Esophagus mucosa (tissue), 1 donor: Measurements from ENCODE around the gene CCDC141. TPM values are rescaled to one million over a fixed set of nuclear protein-coding genes. Genes with fewer than 3 reads are reported as not detected.

ENCODE experiments used
- ATAC-seq: fragments of 200-7000 bp; cut with Tn5 transposase; one replicate; pipeline ENCODE4 v1.9.1; 2020
- total RNA-seq: library from RNA; stranded (reverse); gene quantifications from one replicate; pipeline ENCODE4 v1.2.4, GENCODE V29; 2023
- donor health status: DM: yes; HTN: yes; CAD: no.

The CCDC141 gene
- total RNA-seq, 1 donor from 2014 or later = 0.28 TPM

- no peak for ATAC-seq
Measured at GRCh38 chr2:178962152-178962551, 87.8 kb downstream of the CCDC141 start.

GRCh38 chr2:178954049-178954448 is 95.9 kb downstream of the CCDC141 start:
- no peak for ATAC-seq

- no peak for ATAC-seq
Measured at GRCh38 chr2:178951266-178952006, 98.5 kb downstream of the CCDC141 start.

GRCh38 chr2:178949584-178949983 is 100.4 kb downstream of the CCDC141 start:
- ATAC-seq = no peak

GRCh38 chr2:178949151-178949550 is 100.8 kb downstream of the CCDC141 start:
- ATAC-seq = no peak

- no peak for ATAC-seq
Measured at GRCh38 chr2:178947006-178947405, 102.9 kb downstream of the CCDC141 start.

GRCh38 chr2:178946494-178946893 is 103.4 kb downstream of the CCDC141 start:
- no peak for ATAC-seq

GRCh38 chr2:178943745-178944144 is 106.2 kb downstream of the CCDC141 start:
- no peak for ATAC-seq

- ATAC-seq = no peak
Measured at GRCh38 chr2:178934571-178934970, 115.4 kb downstream of the CCDC141 start.

- ATAC-seq = no peak
Measured at GRCh38 chr2:178933493-178933892, 116.4 kb downstream of the CCDC141 start.

GRCh38 chr2:178928077-178928476 is 121.9 kb downstream of the CCDC141 start:
- ATAC-seq = no peak

- ATAC-seq = no peak
Measured at GRCh38 chr2:178927173-178927572, 122.8 kb downstream of the CCDC141 start.

- no peak for ATAC-seq
Measured at GRCh38 chr2:178924817-178925216, 125.1 kb downstream of the CCDC141 start.

- no peak for ATAC-seq
Measured at GRCh38 chr2:178923546-178923945, 126.4 kb downstream of the CCDC141 start.

- no peak for ATAC-seq
Measured at GRCh38 chr2:178920916-178921513, 128.9 kb downstream of the CCDC141 start.

- no peak for ATAC-seq
Measured at GRCh38 chr2:178917555-178917954, 132.4 kb downstream of the CCDC141 start.

- ATAC-seq = no peak
Measured at GRCh38 chr2:178915423-178916173, 134.3 kb downstream of the CCDC141 start.

- peak; percentile 84 for ATAC-seq
Measured at GRCh38 chr2:178914259-178914849, 135.6 kb downstream of the CCDC141 start.

GRCh38 chr2:178913049-178913441 is 136.9 kb downstream of the CCDC141 start:
- no peak for ATAC-seq

GRCh38 chr2:178912416-178913048 is 137.4 kb downstream of the CCDC141 start:
- no peak for ATAC-seq

GRCh38 chr2:178911039-178911438 is 138.9 kb downstream of the CCDC141 start:
- ATAC-seq = no peak

- no peak for ATAC-seq
Measured at GRCh38 chr2:178910005-178910404, 139.9 kb downstream of the CCDC141 start.

GRCh38 chr2:178909507-178909906 is 140.4 kb downstream of the CCDC141 start:
- ATAC-seq = no peak
